Endodermal cell (in vitro differentiated cells): Measurements from ENCODE around the gene FGD6. TPM values are rescaled to one million over a fixed set of nuclear protein-coding genes. Genes with fewer than 3 reads are reported as not detected.

Experiments
- DNase-seq: peaks from one replicate; pipeline ENCODE4 v3.0.0-alpha.2; 2017
- H3K27ac ChIP-seq: 2 replicates; pipeline ENCODE4 v1.5.1; 2013; ENCODE audit warnings: mild to moderate bottlenecking, low read depth, low read length, moderate library complexity
- H3K27me3 ChIP-seq: 2 replicates; pipeline ENCODE4 v1.6.1; 2013; ENCODE audit warnings: mild to moderate bottlenecking, low read length, moderate library complexity; ENCODE audit not compliant: insufficient read depth, control insufficient read depth, poor library complexity, severe bottlenecking
- H3K36me3 ChIP-seq: 2 replicates; pipeline ENCODE4 v1.7.0; 2013; ENCODE audit warnings: mild to moderate bottlenecking, low read length, moderate library complexity; ENCODE audit not compliant: control insufficient read depth, insufficient read depth
- H3K4me1 ChIP-seq: one replicate; pipeline ENCODE4 v1.7.0; 2013; ENCODE audit warnings: low read length; ENCODE audit not compliant: control insufficient read depth, insufficient read depth
- H3K4me3 ChIP-seq: 2 replicates; pipeline ENCODE4 v1.5.1; 2013; ENCODE audit warnings: mild to moderate bottlenecking, low read length, moderate library complexity
- H3K9ac ChIP-seq: 2 replicates; pipeline ENCODE4 v1.6.1; 2013; ENCODE audit warnings: mild to moderate bottlenecking, low read length, moderate library complexity; ENCODE audit not compliant: poor library complexity, severe bottlenecking; ENCODE audit errors: extremely low read depth
- H3K9me3 ChIP-seq: 2 replicates; pipeline ENCODE4 v1.6.1; 2013; ENCODE audit warnings: mild to moderate bottlenecking, low read length, moderate library complexity; ENCODE audit not compliant: control insufficient read depth
- H3K27ac Mint-ChIP-seq: 2 replicates; pipeline ENCODE4 v1.8.0; 2020; ENCODE audit warnings: mixed read lengths
- H3K27me3 Mint-ChIP-seq: 2 replicates; pipeline ENCODE4 v1.8.0; 2021; ENCODE audit warnings: mild to moderate bottlenecking, mixed read lengths; ENCODE audit not compliant: insufficient read depth
- H3K36me3 Mint-ChIP-seq: 2 replicates; pipeline ENCODE4 v1.8.0; 2020; ENCODE audit warnings: low read depth, mixed read lengths
- H3K4me1 Mint-ChIP-seq: 2 replicates; pipeline ENCODE4 v1.8.0; 2020; ENCODE audit warnings: mixed read lengths
- H3K4me3 Mint-ChIP-seq: 2 replicates; pipeline ENCODE4 v1.8.0; 2020; ENCODE audit warnings: mild to moderate bottlenecking, moderate library complexity, mixed read lengths
- H3K9me3 Mint-ChIP-seq: 2 replicates; pipeline ENCODE4 v1.8.0; 2020; ENCODE audit warnings: mild to moderate bottlenecking, mixed read lengths
- CTCF ChIP-seq: fragments of 200-600 bp; sonication (generic); conservative IDR thresholded peaks from 2 replicates; pipeline ENCODE4 v1.5.0; 2021; ENCODE audit warnings: antibody characterized with exemption, mild to moderate bottlenecking
- WGBS, 2 experiments: methylation state at CpG; one replicate each; pipeline versions ENCODE4 v1.1.5 to v1.1.7; 2013; ENCODE audit warnings: missing lambda C conversion rate in 2 of 2, mixed read lengths in 1 of 2; ENCODE audit not compliant: insufficient coverage in 1 of 2, insufficient read length in 1 of 2; 5-methylcytosine and 5-hydroxymethylcytosine counted together
- total RNA-seq, 2 donors: library from RNA; stranded (reverse); fragmentation: NEBNext Ultra II Directional in 1 of 2; extraction: Animal tissue kit (Norgen Biotek cat#: 25700) in 1 of 2; gene quantifications; 2 replicates in 1 of 2; 3 replicates in 1 of 2; pipeline ENCODE4 v1.2.1, GENCODE V29; 2021

Gene FGD6
- total RNA-seq, 2 donors from 2014 or later = 95.3 to 124 TPM

- H3K27me3 ChIP-seq = no peaks in the 10 kb centered on the region
- Mint-ChIP-seq H3K27me3 (no peaks in the 10 kb centered on the region), H3K9me3 (no peaks in the 10 kb centered on the region), H3K4me3 (no peak overlapping the region), H3K4me1 (peaks cover 22% of the 10 kb centered on the region), H3K27ac (no peak overlapping the region), H3K36me3 (peaks cover 68% of the 10 kb centered on the region)
- WGBS, 2 experiments = 77% methylated on average over 1 of the region's 2 CpGs; no CpG with 5 or more reads in 1 of the 2 experiments
- no peak overlapping the region for H3K9ac ChIP-seq
- no peak for TF ChIP-seq CTCF
- H3K4me1 ChIP-seq = peaks cover 3% of the 10 kb centered on the region
- H3K27ac ChIP-seq = no peak overlapping the region
- H3K4me3 ChIP-seq = no peak overlapping the region
- H3K9me3 ChIP-seq = no peaks in the 10 kb centered on the region
- no peak for DNase-seq
- H3K36me3 ChIP-seq = peaks cover 84% of the 10 kb centered on the region
These were observed 41.5 kb upstream of the FGD6 start for GRCh38 chr12:95258803-95259202.

GRCh38 chr12:95258151-95258550 is 40.9 kb upstream of the FGD6 start:
- DNase-seq = no peak
- H3K4me3 Mint-ChIP-seq = no peak overlapping the region
- no peak overlapping the region for H3K27ac Mint-ChIP-seq

GRCh38 chr12:95257541-95257940 is 40.3 kb upstream of the FGD6 start:
- peaks cover 3% of the 10 kb centered on the region for H3K4me1 ChIP-seq
- peaks cover 22% of the 10 kb centered on the region for H3K4me1 Mint-ChIP-seq
- WGBS, 2 experiments = 70 to 92% methylated on average over 2 to 3 of the region's 3 CpGs
- peaks cover 68% of the 10 kb centered on the region for H3K36me3 Mint-ChIP-seq
- no peak for DNase-seq
- H3K9ac ChIP-seq = no peak overlapping the region
- no peaks in the 10 kb centered on the region for H3K9me3 ChIP-seq
- no peak for TF ChIP-seq CTCF
- no peak overlapping the region for H3K4me3 ChIP-seq
- peaks cover 83% of the 10 kb centered on the region for H3K36me3 ChIP-seq
- H3K27me3 Mint-ChIP-seq = no peaks in the 10 kb centered on the region
- H3K9me3 Mint-ChIP-seq = no peaks in the 10 kb centered on the region
- H3K27ac ChIP-seq = no peak overlapping the region
- H3K4me3 Mint-ChIP-seq = no peak overlapping the region
- H3K27ac Mint-ChIP-seq = no peak overlapping the region
- no peaks in the 10 kb centered on the region for H3K27me3 ChIP-seq

More at GRCh38 chr12:95258151-95258550, 40.9 kb upstream of the FGD6 start:
- Histone ChIP-seq H3K27me3 (no peaks in the 10 kb centered on the region), H3K9ac (no peak overlapping the region), H3K27ac (no peak overlapping the region), H3K4me3 (no peak overlapping the region), H3K9me3 (no peaks in the 10 kb centered on the region), H3K4me1 (peaks cover 3% of the 10 kb centered on the region), H3K36me3 (peaks cover 84% of the 10 kb centered on the region)
- Mint-ChIP-seq H3K9me3 (no peaks in the 10 kb centered on the region), H3K4me1 (peaks cover 22% of the 10 kb centered on the region), H3K36me3 (peaks cover 68% of the 10 kb centered on the region), H3K27me3 (no peaks in the 10 kb centered on the region)
- no peak for TF ChIP-seq CTCF
- WGBS, 2 experiments = 94 to 100% methylated on average over 1 to 2 of the region's 2 CpGs
